CD14-positive monocyte (primary cell): ENCODE results near the gene ROR1. TPM values are rescaled to one million over a fixed set of nuclear protein-coding genes. Genes with fewer than 3 reads are reported as not detected.

Source experiments
- DNase-seq, 3 donors: peaks; one replicate each; pipeline ENCODE4 v3.0.0-alpha.2; 2011 to 2022
- H2AFZ ChIP-seq: 2 replicates; pipeline ENCODE4 v1.6.0; 2012; ENCODE audit warnings: mild to moderate bottlenecking, low read depth, low read length, inconsistent platforms; ENCODE audit not compliant: insufficient read depth, poor library complexity, severe bottlenecking
- H3K27ac ChIP-seq, 2 donors: 1 replicate in 1 of 2; 2 replicates in 1 of 2; pipeline ENCODE4 v1.5.1; 2012 to 2013; ENCODE audit warnings: low read length in 2 of 2, control low read depth in 1 of 2, inconsistent platforms in 1 of 2, low read depth in 1 of 2, mild to moderate bottlenecking in 1 of 2
- H3K27me3 ChIP-seq, 2 donors: one replicate each; pipeline versions ENCODE4 v1.6.0 to v1.6.1; 2011 to 2013; ENCODE audit warnings: low read length in 2 of 2; ENCODE audit not compliant: control insufficient read depth in 2 of 2, insufficient read depth in 2 of 2
- H3K36me3 ChIP-seq, 2 donors: replicated peaks in 1 of 2; 1 replicate in 1 of 2; 2 replicates in 1 of 2; pipeline versions ENCODE4 v1.5.1 to v1.6.1; 2012 to 2013; ENCODE audit warnings: low read length in 2 of 2, control low read depth in 1 of 2, inconsistent platforms in 1 of 2, mild to moderate bottlenecking in 1 of 2; ENCODE audit not compliant: insufficient read depth in 2 of 2, control insufficient read depth in 1 of 2
- H3K4me1 ChIP-seq, 2 donors: 1 replicate in 1 of 2; 2 replicates in 1 of 2; pipeline versions ENCODE4 v1.5.1 to v1.6.1; 2012 to 2013; ENCODE audit warnings: low read length in 2 of 2, control low read depth in 1 of 2, inconsistent platforms in 1 of 2, mild to moderate bottlenecking in 1 of 2, moderate library complexity in 1 of 2; ENCODE audit not compliant: insufficient read depth in 2 of 2, control insufficient read depth in 1 of 2
- H3K4me2 ChIP-seq: replicated peaks from 2 replicates; pipeline ENCODE3; 2012; ENCODE audit warnings: low read length, moderate library complexity, mild to moderate bottlenecking; ENCODE audit not compliant: poor library complexity, severe bottlenecking; ENCODE audit errors: extremely low read depth
- H3K4me3 ChIP-seq, 3 experiments: fragments of 200-600 bp in 1 of 3; sonication (generic) in 1 of 3; replicated peaks in 1 of 3; 1 replicate in 2 of 3; 2 replicates in 1 of 3; pipeline ENCODE4 v1.5.1; 2011 to 2013; ENCODE audit warnings: low read length in 3 of 3, mild to moderate bottlenecking in 3 of 3, control low read depth in 2 of 3, low read depth in 2 of 3, inconsistent platforms in 1 of 3, moderate library complexity in 1 of 3
- H3K79me2 ChIP-seq: 2 replicates; pipeline ENCODE4 v1.6.0; 2012; ENCODE audit warnings: mild to moderate bottlenecking, control low read depth, inconsistent platforms, low read length, moderate library complexity; ENCODE audit not compliant: insufficient read depth
- H3K9ac ChIP-seq: 2 replicates; pipeline ENCODE4 v1.6.0; 2017; ENCODE audit warnings: low read length, mild to moderate bottlenecking; ENCODE audit not compliant: insufficient read depth, poor library complexity, severe bottlenecking
- H3K9me3 ChIP-seq, 2 donors: replicated peaks in 1 of 2; 1 replicate in 1 of 2; 2 replicates in 1 of 2; pipeline versions ENCODE4 v1.5.1 to v1.6.1; 2012 to 2013; ENCODE audit warnings: low read length in 2 of 2, control low read depth in 1 of 2; ENCODE audit not compliant: control insufficient read depth in 1 of 2, insufficient read depth in 1 of 2
- H4K20me1 ChIP-seq: 2 replicates; pipeline ENCODE4 v1.6.0; 2012; ENCODE audit warnings: mild to moderate bottlenecking, low read length, control low read depth, moderate library complexity; ENCODE audit not compliant: insufficient read depth
- H3K27ac Mint-ChIP-seq, 7 donors: one replicate each; pipeline ENCODE4 v1.8.0; 2020; ENCODE audit warnings: mild to moderate bottlenecking in 7 of 7, mixed read lengths in 7 of 7, moderate library complexity in 6 of 7, inconsistent platforms in 2 of 7
- H3K27me3 Mint-ChIP-seq, 3 donors: one replicate each; pipeline ENCODE4 v1.8.0; 2021 to 2022; ENCODE audit warnings: low read depth in 3 of 3, mild to moderate bottlenecking in 3 of 3, mixed read lengths in 3 of 3, moderate library complexity in 3 of 3, inconsistent platforms in 1 of 3
- H3K36me3 Mint-ChIP-seq, 2 donors: one replicate each; pipeline ENCODE4 v1.8.0; 2020; ENCODE audit warnings: mixed read lengths in 2 of 2, inconsistent platforms in 1 of 2, mild to moderate bottlenecking in 1 of 2
- H3K4me1 Mint-ChIP-seq: one replicate; pipeline ENCODE4 v1.8.0; 2020; ENCODE audit warnings: mild to moderate bottlenecking, mixed read lengths
- H3K4me3 Mint-ChIP-seq, 2 donors: one replicate each; pipeline ENCODE4 v1.8.0; 2020; ENCODE audit warnings: mild to moderate bottlenecking in 2 of 2, mixed read lengths in 2 of 2, moderate library complexity in 1 of 2
- H3K9me3 Mint-ChIP-seq, 7 donors: one replicate each; pipeline ENCODE4 v1.8.0; 2020 to 2022; ENCODE audit warnings: mixed read lengths in 7 of 7, mild to moderate bottlenecking in 6 of 7, moderate library complexity in 6 of 7, inconsistent platforms in 2 of 7
- CTCF ChIP-seq: fragments of 200-600 bp; IDR thresholded peaks from one replicate; pipeline ENCODE4 v1.8.0; 2022; ENCODE audit warnings: antibody characterized with exemption, mild to moderate bottlenecking
- WGBS: methylation state at CpG from one replicate; pipeline ENCODE4 v1.1.5; 2013; ENCODE audit warnings: missing lambda C conversion rate; ENCODE audit not compliant: insufficient coverage; 5-methylcytosine and 5-hydroxymethylcytosine counted together
- intact Hi-C, 2 donors: fragments of 100-400 bp; cut with micrococcal nuclease; formaldehyde crosslinking; loops; one replicate each; pipeline versions ENCODE4 v1.15.0 to v1.15.1; 2023
- polyA plus RNA-seq, 3 donors: library from polyadenylated mRNA; depleted of rRNA in 1 of 3; unstranded in 2 of 3; stranded (reverse) in 1 of 3; fragments of 300-500 nt in 2 of 3; fragments of >200 nt in 1 of 3; fragmentation: Illumina TruSeq in 2 of 3; gene quantifications; 1 replicate in 2 of 3; 2 replicates in 1 of 3; pipeline ENCODE4 v1.2.3, GENCODE V29; 2012 to 2021

ROR1 gene
- polyA plus RNA-seq, 3 donors = not detected

- Histone ChIP-seq H3K9ac (no peak overlapping the region), H3K27me3 (no peaks in the 10 kb centered on the region), H3K27ac (no peak overlapping the region), H3K4me3 (no peak overlapping the region), H3K36me3 (no peaks in the 10 kb centered on the region), H3K4me2 (no peak overlapping the region), H4K20me1 (no peaks in the 10 kb centered on the region), H3K9me3 (no peaks in the 10 kb centered on the region), H2AFZ (no peak overlapping the region), H3K79me2 (no peaks in the 10 kb centered on the region), H3K4me1 (no peaks in the 10 kb centered on the region)
- no peak overlapping the region for H3K4me3 Mint-ChIP-seq
- H3K4me1 Mint-ChIP-seq = no peaks in the 10 kb centered on the region
- H3K27ac Mint-ChIP-seq = no peak overlapping the region
- WGBS = no CpG with 5 or more reads among the region's 1 CpG
- intact Hi-C loops = no loop called here
- DNase-seq = no peak
- peaks cover 0 to 2% (median 0%) of the 10 kb centered on the region in 7 donors for H3K9me3 Mint-ChIP-seq
- H3K36me3 Mint-ChIP-seq = no peaks in the 10 kb centered on the region
- no peak for TF ChIP-seq CTCF
- H3K27me3 Mint-ChIP-seq = peaks cover 0 to 3% (median 0%) of the 10 kb centered on the region in 3 donors
Measured at GRCh38 chr1:63836374-63836773, 62.6 kb downstream of the ROR1 start.

- intact Hi-C loops = no loop called here
- Histone ChIP-seq H3K27me3 (no peaks in the 10 kb centered on the region), H3K9me3 (no peaks in the 10 kb centered on the region), H2AFZ (no peak overlapping the region), H3K79me2 (no peaks in the 10 kb centered on the region), H3K4me3 (no peak overlapping the region), H3K36me3 (no peaks in the 10 kb centered on the region), H3K4me1 (no peaks in the 10 kb centered on the region), H3K4me2 (no peak overlapping the region), H4K20me1 (no peaks in the 10 kb centered on the region), H3K9ac (no peak overlapping the region), H3K27ac (no peak overlapping the region)
- 90% methylated on average over 2 of the region's 5 CpGs for WGBS
- Mint-ChIP-seq H3K36me3 (no peaks in the 10 kb centered on the region), H3K4me1 (no peaks in the 10 kb centered on the region), H3K9me3 (peaks cover 0 to 2% (median 0%) of the 10 kb centered on the region in 7 donors), H3K4me3 (no peak overlapping the region), H3K27me3 (peaks cover 0 to 3% (median 0%) of the 10 kb centered on the region in 3 donors), H3K27ac (no peak overlapping the region)
- no peak for TF ChIP-seq CTCF
- no peak for DNase-seq
Measured at GRCh38 chr1:63836830-63837229, 63.0 kb downstream of the ROR1 start.
